Mucosa of descending colon (tissue), 3 donors: Measurements from ENCODE around the gene RET. TPM values are rescaled to one million over a fixed set of nuclear protein-coding genes. Genes with fewer than 3 reads are reported as not detected.

Experiments
- ATAC-seq: fragments of 200-7000 bp; cut with Tn5 transposase; one replicate; pipeline ENCODE4 v1.9.1; 2020; ENCODE audit warnings: mild to moderate bottlenecking, moderate library complexity
- DNase-seq, 3 donors: peaks; one replicate each; pipeline ENCODE4 v3.0.0-alpha.2; 2020
- H3K36me3 ChIP-seq: fragments of 200-600 bp; one replicate; pipeline ENCODE4 v1.8.0; 2021; ENCODE audit warnings: low read depth, mild to moderate bottlenecking
- H3K4me1 ChIP-seq: fragments of 200-600 bp; one replicate; pipeline ENCODE4 v1.8.0; 2021; ENCODE audit warnings: low read depth, mild to moderate bottlenecking
- H3K4me3 ChIP-seq: fragments of 200-600 bp; one replicate; pipeline ENCODE4 v1.8.0; 2021; ENCODE audit warnings: mild to moderate bottlenecking
- H3K9me3 ChIP-seq: fragments of 200-600 bp; one replicate; pipeline ENCODE4 v1.8.0; 2021; ENCODE audit warnings: mild to moderate bottlenecking
- intact Hi-C, 2 donors: fragments of 100-400 bp; cut with DNase I in 1 of 2; cut with micrococcal nuclease in 1 of 2; formaldehyde crosslinking; loops; one replicate each; pipeline versions ENCODE4 v1.11.0 to v1.11.1; 2022; cut with DNase I, micrococcal nuclease
- total RNA-seq, 3 donors: library from RNA; stranded (reverse); fragmentation: NEBNext Ultra II Directional in 2 of 3; extraction: Animal tissue kit (Norgen Biotek cat#: 25700) in 2 of 3; gene quantifications; one replicate each; pipeline versions ENCODE4 v1.2.1 to v1.2.4, GENCODE V29; 2021 to 2023
- TF ChIP-seq, protein P1 (sequence below): fragments of 200-600 bp; IDR thresholded peaks from one replicate; pipeline ENCODE4 v1.8.0; 2022; ENCODE audit warnings: antibody characterized with exemption, mild to moderate bottlenecking
- donor health status: DM: no; HTN: no; CAD: no; lungs with moderate emphysema.
- donor health status: DM: no; HTN: no; CAD: no.
- donor health status: DM: no; HTN: yes; CAD: no.

Gene RET
- total RNA-seq, 3 donors from 2014 or later, result 0.84 to 13.5 (median 1.6) TPM

DNA sequence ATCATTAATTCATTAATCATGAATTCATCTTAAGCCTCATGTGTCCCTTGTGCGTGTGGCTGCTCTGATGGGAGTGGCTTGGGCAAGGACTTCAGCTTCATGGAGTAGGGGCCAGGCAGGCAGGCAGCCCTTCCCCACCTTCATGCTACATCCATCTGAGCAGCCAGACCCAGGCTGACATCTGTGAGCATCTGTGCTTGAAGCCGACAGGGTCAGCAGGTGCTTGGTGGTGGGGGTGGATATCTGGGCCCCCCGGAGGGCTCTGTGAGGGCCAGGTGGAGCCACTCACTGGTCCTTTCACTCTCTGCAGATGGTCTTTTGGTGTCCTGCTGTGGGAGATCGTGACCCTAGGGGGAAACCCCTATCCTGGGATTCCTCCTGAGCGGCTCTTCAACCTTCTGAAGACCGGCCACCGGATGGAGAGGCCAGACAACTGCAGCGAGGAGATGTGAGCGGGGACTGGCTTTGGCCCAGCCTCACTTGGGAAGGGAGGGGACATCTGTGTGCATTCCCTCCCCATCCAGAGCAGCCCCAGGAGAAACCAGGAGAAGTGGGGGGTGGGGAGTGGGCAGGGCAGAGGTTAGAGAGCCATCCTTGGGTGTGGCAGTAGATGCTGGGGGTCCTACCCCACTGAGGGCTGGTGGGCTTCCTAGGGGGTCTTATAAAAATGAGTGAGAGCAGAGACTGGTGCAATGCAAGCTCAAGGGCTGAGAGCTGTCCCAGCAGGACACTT is 46.7 kb downstream of the RET start:
- DNase-seq (peak in 1 of 3 donors; percentile 8), ATAC-seq (no peak)
- Histone ChIP-seq H3K36me3 (no peaks in the 10 kb centered on the region), H3K4me3 (no peak overlapping the region), H3K9me3 (no peaks in the 10 kb centered on the region), H3K4me1 (no peaks in the 10 kb centered on the region)
- intact Hi-C loops, result no loop called here
- TF ChIP-seq, protein P1, sequence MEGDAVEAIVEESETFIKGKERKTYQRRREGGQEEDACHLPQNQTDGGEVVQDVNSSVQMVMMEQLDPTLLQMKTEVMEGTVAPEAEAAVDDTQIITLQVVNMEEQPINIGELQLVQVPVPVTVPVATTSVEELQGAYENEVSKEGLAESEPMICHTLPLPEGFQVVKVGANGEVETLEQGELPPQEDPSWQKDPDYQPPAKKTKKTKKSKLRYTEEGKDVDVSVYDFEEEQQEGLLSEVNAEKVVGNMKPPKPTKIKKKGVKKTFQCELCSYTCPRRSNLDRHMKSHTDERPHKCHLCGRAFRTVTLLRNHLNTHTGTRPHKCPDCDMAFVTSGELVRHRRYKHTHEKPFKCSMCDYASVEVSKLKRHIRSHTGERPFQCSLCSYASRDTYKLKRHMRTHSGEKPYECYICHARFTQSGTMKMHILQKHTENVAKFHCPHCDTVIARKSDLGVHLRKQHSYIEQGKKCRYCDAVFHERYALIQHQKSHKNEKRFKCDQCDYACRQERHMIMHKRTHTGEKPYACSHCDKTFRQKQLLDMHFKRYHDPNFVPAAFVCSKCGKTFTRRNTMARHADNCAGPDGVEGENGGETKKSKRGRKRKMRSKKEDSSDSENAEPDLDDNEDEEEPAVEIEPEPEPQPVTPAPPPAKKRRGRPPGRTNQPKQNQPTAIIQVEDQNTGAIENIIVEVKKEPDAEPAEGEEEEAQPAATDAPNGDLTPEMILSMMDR, result no peak

DNA sequence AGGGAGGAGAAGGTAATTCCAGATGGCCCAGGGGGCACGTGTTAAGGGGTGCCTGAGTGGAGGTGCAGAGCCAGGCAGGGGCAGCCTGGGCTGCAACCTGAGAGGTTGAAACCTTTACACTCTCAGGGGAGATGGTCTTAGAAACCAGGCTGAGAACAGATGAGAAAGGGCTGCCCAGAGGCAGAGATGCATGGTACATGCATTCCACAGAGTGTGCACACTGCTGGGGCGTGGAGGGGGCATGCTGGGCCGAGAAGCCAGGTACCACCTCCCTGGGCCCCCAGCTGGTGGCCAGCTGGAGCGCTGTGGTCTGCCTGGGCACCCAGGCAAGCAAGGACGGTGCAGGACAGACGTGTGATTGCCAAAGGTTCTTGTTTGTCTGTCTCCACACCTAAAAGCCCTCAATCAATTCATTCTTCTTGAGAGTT is 47.2 kb downstream of the RET start:
- DNase-seq, result peak in 1 of 3 donors; percentile 6
- intact Hi-C loops, result no loop called here

DNA sequence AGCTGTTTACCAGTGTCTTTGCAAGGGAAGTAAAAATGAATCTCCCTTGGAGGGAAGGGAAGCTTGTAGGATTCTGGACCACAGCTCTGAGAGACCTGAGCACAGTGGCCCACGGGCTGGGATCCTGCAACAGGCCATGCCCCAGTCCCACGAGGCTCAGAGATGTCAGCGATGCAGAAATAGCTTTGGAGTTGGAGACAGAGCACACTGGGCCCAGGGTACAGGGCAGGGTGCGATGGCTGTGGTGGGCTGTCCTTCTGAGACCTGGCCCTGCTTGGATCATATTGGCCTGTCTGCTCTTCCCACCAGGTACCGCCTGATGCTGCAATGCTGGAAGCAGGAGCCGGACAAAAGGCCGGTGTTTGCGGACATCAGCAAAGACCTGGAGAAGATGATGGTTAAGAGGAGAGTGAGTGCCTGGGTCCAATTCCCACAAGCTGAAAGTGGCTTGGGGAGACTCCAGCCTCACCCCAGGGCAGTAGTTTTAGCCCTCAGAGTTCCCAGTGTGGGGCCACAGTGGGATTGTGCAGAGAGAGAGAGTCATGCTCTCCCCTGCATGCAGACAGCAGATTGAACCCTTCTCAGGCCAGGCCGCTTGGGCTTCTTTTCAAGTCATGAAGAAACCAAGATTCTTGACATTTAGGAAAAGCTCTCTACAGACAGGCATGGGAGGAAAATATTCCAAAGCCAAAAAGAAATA is 47.9 kb downstream of the RET start:
- intact Hi-C loops, result no loop called here
- ATAC-seq (no peak), DNase-seq (peak in 1 of 3 donors; percentile 24)
- Histone ChIP-seq H3K4me1 (no peaks in the 10 kb centered on the region), H3K36me3 (no peaks in the 10 kb centered on the region), H3K9me3 (no peaks in the 10 kb centered on the region), H3K4me3 (no peak overlapping the region)
- TF ChIP-seq, protein P1, result no peak

More for the DNA sequence above, 47.2 kb downstream of the RET start:
- Histone ChIP-seq H3K4me1 (no peaks in the 10 kb centered on the region), H3K36me3 (no peaks in the 10 kb centered on the region), H3K9me3 (no peaks in the 10 kb centered on the region), H3K4me3 (no peak overlapping the region)
- TF ChIP-seq, protein P1, result no peak
- no peak for ATAC-seq

DNA sequence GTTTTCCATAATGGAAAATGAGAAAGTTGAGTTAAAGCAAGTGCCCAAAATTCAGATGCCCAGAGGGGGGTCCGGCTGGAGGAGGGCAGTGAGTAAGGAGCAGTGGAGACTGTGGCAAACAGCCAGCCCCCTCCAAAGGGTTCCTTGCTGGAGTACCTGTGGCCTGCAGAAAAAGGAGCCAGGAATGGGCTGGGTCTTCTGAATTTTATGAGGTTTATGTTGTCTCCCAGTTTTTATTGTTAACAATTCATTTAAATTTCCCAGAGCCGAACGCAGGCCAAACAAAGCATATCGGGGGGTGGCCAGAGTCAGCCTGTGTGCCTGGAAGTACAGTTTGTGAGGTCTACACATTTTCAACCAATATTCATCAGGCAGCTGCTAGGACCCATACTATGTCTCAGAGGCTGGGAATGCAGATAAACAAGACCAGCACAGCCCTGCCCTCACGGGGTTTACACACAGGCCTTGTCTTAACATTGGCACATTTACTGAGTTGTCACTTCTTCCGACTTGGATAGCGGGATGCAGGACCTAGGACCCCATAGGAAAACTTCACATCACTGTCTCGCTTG is 48.5 kb downstream of the RET start:
- no peak overlapping the region for H3K4me3 ChIP-seq
- DNase-seq (peak in 1 of 3 donors; percentile 4), ATAC-seq (no peak)
- no peaks in the 10 kb centered on the region for H3K36me3 ChIP-seq
- intact Hi-C loops, result no loop called here
- TF ChIP-seq, protein P1, result no peak
- no peaks in the 10 kb centered on the region for H3K9me3 ChIP-seq
- no peaks in the 10 kb centered on the region for H3K4me1 ChIP-seq

DNA sequence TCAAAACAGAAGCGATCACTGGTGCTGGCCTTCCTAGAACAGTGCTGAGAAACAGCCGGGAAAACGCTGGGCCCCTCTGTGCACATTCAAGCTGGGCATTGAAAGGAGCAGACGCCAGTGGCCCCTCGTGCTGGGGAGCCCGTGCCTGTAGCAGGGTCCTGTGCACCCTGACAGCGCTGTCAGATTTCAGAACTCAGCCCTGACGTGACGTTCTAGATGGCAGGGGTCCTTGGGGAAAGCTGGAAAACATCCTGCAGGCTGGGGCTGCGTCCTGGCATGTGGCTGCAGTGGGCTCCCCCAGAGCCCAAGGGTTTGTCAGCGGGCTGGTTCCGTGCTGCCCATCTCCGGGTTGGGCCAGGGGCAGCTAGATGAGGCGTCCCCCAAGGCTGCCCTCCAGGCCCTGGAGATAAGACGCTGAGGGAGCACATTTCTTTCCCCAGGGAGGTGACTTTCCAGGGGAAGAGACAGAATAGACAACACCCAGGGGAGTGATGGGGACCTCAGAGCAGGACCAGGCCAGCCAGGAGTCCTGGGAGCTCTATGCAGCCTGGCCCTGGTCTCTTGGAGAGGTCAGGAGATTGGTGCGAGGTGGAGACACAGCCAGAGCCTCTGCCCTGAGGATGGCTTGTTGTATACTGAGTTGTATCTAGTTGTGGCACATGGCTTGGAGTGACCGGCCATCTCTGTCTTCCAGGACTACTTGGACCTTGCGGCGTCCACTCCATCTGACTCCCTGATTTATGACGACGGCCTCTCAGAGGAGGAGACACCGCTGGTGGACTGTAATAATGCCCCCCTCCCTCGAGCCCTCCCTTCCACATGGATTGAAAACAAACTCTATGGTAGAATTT is 49.2 kb downstream of the RET start:
- TF ChIP-seq, protein P1, result no peak
- Histone ChIP-seq H3K36me3 (no peaks in the 10 kb centered on the region), H3K4me3 (no peak overlapping the region), H3K9me3 (no peaks in the 10 kb centered on the region), H3K4me1 (no peaks in the 10 kb centered on the region)
- intact Hi-C loops, result no loop called here
- DNase-seq (peak in 2 of 3 donors; percentile 13 to 24), ATAC-seq (no peak)
